GM12878 (cell line): ENCODE measurements around the gene FAM163A. TPM values are rescaled to one million over a fixed set of nuclear protein-coding genes. Genes with fewer than 3 reads are reported as not detected.
"Not testable (repeated sequence)": the region's sequence is repeated elsewhere in the genome, so short reads cannot be mapped to it uniquely, and the experiment has no call there.

ENCODE experiments used
- ATAC-seq: fragments of 200-7000 bp; cut with Tn5 transposase; 3 replicates; pipeline ENCODE4 v1.9.1; 2020; ENCODE audit warnings: mild to moderate bottlenecking, moderate library complexity
- BruUV-seq: library from RNA; stranded (reverse); fragments of 400-500 nt; replicated peaks from 2 replicates; lab custom pipeline; 2021; lab: Mats Ljungman, UMichigan
- CTCF ChIA-PET: fragments of 300-600 bp; sonication (Branson Sonifier 250); formaldehyde crosslinking; extraction: SDS; loops from one replicate; lab custom pipeline; 2021; ENCODE audit warnings: inconsistent platforms; lab: Yijun Ruan, JAX
- POLR2A ChIA-PET: fragments of 350-600 bp; formaldehyde crosslinking; extraction: SDS; loops from one replicate; lab custom pipeline; 2021; ENCODE audit warnings: inconsistent platforms; lab: Charles Lee
- RAD21 ChIA-PET: fragments of 300-600 bp; sonication (Branson Sonifier 250); formaldehyde crosslinking; loops from one replicate; lab custom pipeline; 2023; ENCODE audit warnings: antibody characterized with exemption; ENCODE audit not compliant: unreplicated experiment; lab: Charles Lee
- SMC1A ChIA-PET: fragments of 300-600 bp; sonication (Branson Sonifier 250); formaldehyde crosslinking; loops from one replicate; lab custom pipeline; 2023; ENCODE audit not compliant: unreplicated experiment, uncharacterized antibody; lab: Charles Lee
- DNase-seq: peaks from one replicate; pipeline ENCODE4 v3.0.0-alpha.2; 2011; ENCODE audit warnings: low read depth, low spot score
- FAIRE-seq: peaks from 3 replicates; lab custom pipeline; 2011; peaks lifted over from hg19 to GRCh38; lab: Jason Lieb, UNC
- H2AFZ ChIP-seq: 2 replicates; pipeline ENCODE4 v1.6.0; 2011; ENCODE audit warnings: low read depth, low read length, control low read depth; ENCODE audit not compliant: control insufficient read depth
- H3K27ac ChIP-seq: 2 replicates; pipeline ENCODE4 v1.5.1; 2011; ENCODE audit warnings: control low read depth; ENCODE audit not compliant: control insufficient read depth, insufficient read depth
- H3K27me3 ChIP-seq, 2 experiments: replicated peaks in 1 of 2; 2 replicates each; pipeline versions ENCODE4 v1.6.0 to v1.6.1; 2011; ENCODE audit warnings: low read length in 1 of 2; ENCODE audit not compliant: control insufficient read depth in 2 of 2, insufficient read depth in 2 of 2
- H3K36me3 ChIP-seq, 2 experiments: 2 replicates each; pipeline ENCODE4 v1.5.1; 2011; ENCODE audit warnings: low read length in 1 of 2; ENCODE audit not compliant: control insufficient read depth in 2 of 2, insufficient read depth in 2 of 2
- H3K4me1 ChIP-seq: 2 replicates; pipeline ENCODE4 v1.6.1; 2011; ENCODE audit warnings: mild to moderate bottlenecking, low read length, moderate library complexity, mixed read lengths; ENCODE audit not compliant: control insufficient read depth, insufficient read depth
- H3K4me2 ChIP-seq: 2 replicates; pipeline ENCODE4 v1.6.0; 2011; ENCODE audit warnings: control low read depth; ENCODE audit not compliant: control insufficient read depth, insufficient read depth
- H3K4me3 ChIP-seq: fragments of 200-600 bp; sonication (generic); 2 replicates; pipeline ENCODE4 v1.5.1; 2016
- H3K79me2 ChIP-seq: 2 replicates; pipeline ENCODE4 v1.6.0; 2011; ENCODE audit warnings: low read length; ENCODE audit not compliant: control insufficient read depth, insufficient read depth
- H3K9ac ChIP-seq: 2 replicates; pipeline ENCODE4 v1.8.0; 2011; ENCODE audit warnings: low read length, control low read depth, mixed read lengths; ENCODE audit not compliant: control insufficient read depth, insufficient read depth
- H3K9me3 ChIP-seq: replicated peaks from 3 replicates; pipeline ENCODE4 v1.5.1; 2011; ENCODE audit warnings: mild to moderate bottlenecking, low read length; ENCODE audit not compliant: control insufficient read depth, insufficient read depth
- H4K20me1 ChIP-seq: 2 replicates; pipeline ENCODE4 v1.6.0; 2011; ENCODE audit not compliant: control insufficient read depth, insufficient read depth
- HDAC6 ChIP-seq: fragments of 200-600 bp; sonication (generic); IDR thresholded peaks from one replicate; pipeline ENCODE4 v1.8.0; 2017; ENCODE audit warnings: antibody characterized with exemption; ENCODE audit not compliant: unreplicated experiment
- NR2F1 ChIP-seq: fragments of 450-650 bp; conservative IDR thresholded peaks from 2 replicates; pipeline ENCODE4 v1.6.1; 2017; ENCODE audit warnings: mild to moderate bottlenecking
- POLR2AphosphoS5 ChIP-seq: IDR thresholded peaks from 2 replicates; pipeline ENCODE4 v1.6.1; 2011; ENCODE audit warnings: mild to moderate bottlenecking, low read length, inconsistent platforms
- SIN3A ChIP-seq: IDR thresholded peaks from 2 replicates; pipeline ENCODE4 v1.6.1; 2012; ENCODE audit warnings: low read depth, low read length, improper control_type of control experiment
- SMC3 ChIP-seq: IDR thresholded peaks from 2 replicates; pipeline ENCODE4 v1.6.1; 2011; ENCODE audit warnings: low read length, improper control_type of control experiment, borderline replicate concordance
- WRNIP1 ChIP-seq: IDR thresholded peaks from 2 replicates; pipeline ENCODE4 v1.6.1; 2011; ENCODE audit warnings: low read depth, low read length, improper control_type of control experiment, borderline replicate concordance
- WGBS: methylation state at CpG from one replicate; pipeline ENCODE4 v1.1.6; 2016; ENCODE audit warnings: low lambda C conversion rate; ENCODE audit not compliant: insufficient replicate concordance, insufficient coverage; ENCODE audit errors: missing lambda C conversion rate; 5-methylcytosine and 5-hydroxymethylcytosine counted together
- in situ Hi-C: fragments of 300-500 bp; cut with MboI; formaldehyde crosslinking; loops from 9 replicates; pipeline ENCODE4 v1.14.3; 2018; ENCODE audit warnings: mixed read lengths
- intact Hi-C: fragments of 100-400 bp; cut with micrococcal nuclease; formaldehyde crosslinking; loops from one replicate; pipeline ENCODE4 v1.14.2; 2022; ENCODE audit not compliant: unreplicated experiment
- polyA plus RNA-seq, 11 experiments: library from polyadenylated mRNA; depleted of rRNA in 4 of 11; unstranded in 6 of 11; stranded (reverse) in 5 of 11; fragments of >200 nt; fragmentation: Nextera tagmentation in 4 of 11; fragmentation: Illumina TruSeq in 1 of 11; extraction: Ambion mirVana in 4 of 11; extraction: Trizol in 1 of 11; gene quantifications; 1 replicate in 1 of 11; 2 replicates in 10 of 11; pipeline versions ENCODE4 v1.2.1 to v1.2.3, GENCODE V29; 2011 to 2016; ENCODE audit warnings: inconsistent platforms in 2 of 11, missing spikeins in 2 of 11, low read depth in 1 of 11
- total RNA-seq, 4 experiments: library from RNA; depleted of rRNA in 3 of 4; stranded (reverse); fragments of >200 nt in 3 of 4; fragmentation: Illumina TruSeq in 1 of 4; extraction: Trizol in 1 of 4; gene quantifications; 2 replicates each; pipeline versions ENCODE4 v1.2.1 to v1.2.3, GENCODE V29; 2013 to 2021

FAM163A gene
- total and polyA plus RNA-seq, 10 of the 15 experiments (the other 5 are each of a cell fraction or from before 2014, with no cell fraction given) = not detected

GRCh38 chr1:179836686-179837445 lies 93.8 kb downstream of the FAM163A start:
- ATAC-seq, H4K20me1 ChIP-seq, H3K9me3 ChIP-seq, intact Hi-C loops, H2AFZ ChIP-seq, POLR2A ChIA-PET, H3K4me2 ChIP-seq, H3K36me3 ChIP-seq, FAIRE-seq, RAD21 ChIA-PET, H3K27ac ChIP-seq, H3K79me2 ChIP-seq, H3K4me3 ChIP-seq, BruUV-seq, in situ Hi-C loops, H3K27me3 ChIP-seq, SMC1A ChIA-PET, DNase-seq, H3K9ac ChIP-seq, H3K4me1 ChIP-seq: not testable (repeated sequence)
- 96% methylated on average over 33 of the region's 38 CpGs for WGBS
- CTCF ChIA-PET = interaction anchor here (1.5 to 1.7 kb wide), 2 partner anchors 9 to 27 kb away, joined by 4 to 5 read pairs; no protein-coding TSS in a partner anchor

- Histone ChIP-seq H2AFZ (no peak overlapping the region), H3K9ac (no peak overlapping the region), H3K27me3 (no peaks in the 10 kb centered on the region), H3K27ac (no peak overlapping the region), H3K4me3 (no peak overlapping the region), H3K4me1 (no peaks in the 10 kb centered on the region), H3K79me2 (no peaks in the 10 kb centered on the region), H4K20me1 (no peaks in the 10 kb centered on the region), H3K36me3 (peaks cover 0 to 3% of the 10 kb centered on the region in 2 experiments; a peak in 1 of 4 replicates), H3K9me3 (no peaks in the 10 kb centered on the region), H3K4me2 (no peak overlapping the region)
- CTCF ChIA-PET = no interaction called here
- intact Hi-C loops (no loop called here), in situ Hi-C loops (no loop called here)
- no peak for ATAC-seq
- BruUV-seq = no TSS peak
- TF ChIP-seq SIN3A (no peak), NR2F1 (no peak), SMC3 (no peak), HDAC6 (no peak), WRNIP1 (no peak), POLR2AphosphoS5 (no peak)
- no peak for DNase-seq
- 100% methylated on average over 3 of the region's 3 CpGs for WGBS
- RAD21 ChIA-PET = no interaction called here
- POLR2A ChIA-PET = no interaction called here
- SMC1A ChIA-PET = no interaction called here
- no peak for FAIRE-seq
Measured at GRCh38 chr1:179840107-179840506, 97.0 kb downstream of the FAM163A start.
